ENCODE measurements around the gene WFS1.

DNA sequence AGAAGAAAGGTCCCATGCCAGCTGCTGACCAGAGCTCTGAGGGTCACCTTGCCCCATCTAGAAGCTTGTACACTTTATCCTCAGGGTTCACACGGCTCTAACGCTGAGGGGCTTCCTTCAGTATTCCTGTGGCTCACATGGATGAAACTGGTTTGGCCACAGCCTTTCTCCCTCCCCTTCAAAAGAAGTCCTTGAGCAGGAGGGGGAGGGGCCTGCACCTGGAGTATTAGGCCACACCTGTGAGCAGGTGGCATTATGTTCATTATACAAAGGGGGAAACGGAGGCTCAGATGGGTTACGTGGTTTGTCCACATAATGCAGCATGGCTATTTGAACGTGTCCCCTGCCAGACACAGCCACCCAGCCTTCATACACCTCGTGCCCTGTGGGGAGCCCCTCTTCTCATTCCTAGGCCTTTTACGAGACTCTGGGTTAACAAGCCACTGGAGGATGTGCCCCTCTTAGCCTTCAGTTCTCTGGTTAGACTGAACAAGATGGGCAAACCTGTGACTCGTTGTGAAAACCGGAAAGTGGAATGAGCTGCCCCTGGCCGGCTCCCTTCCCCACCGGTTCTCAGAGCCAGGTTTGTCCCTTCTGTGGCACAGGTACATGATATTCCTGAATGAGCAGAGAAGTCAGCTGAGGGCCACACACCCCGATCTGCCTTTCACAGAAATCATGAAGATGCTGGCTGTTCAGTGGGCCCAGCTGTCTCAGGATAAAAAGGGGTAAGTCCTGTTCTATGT, 42.1 kb upstream of the WFS1 start:
- TF ChIP-seq CTCF (IDR thresholded peaks at IDR 0.05), result no peak
- no peak for TF ChIP-seq POLR2A (IDR thresholded peaks at IDR 0.05; ENCODE audit: low read depth)
- no peak for TF ChIP-seq EP300 (IDR thresholded peaks at IDR 0.05)

All from esophagus muscularis mucosa (tissue), 4 donors.